IMR-90 (cell line): ENCODE results near the gene PLD3. TPM values are rescaled to one million over a fixed set of nuclear protein-coding genes. Genes with fewer than 3 reads are reported as not detected.

Experiments
- ATAC-seq: fragments of 200-7000 bp; cut with Tn5 transposase; 2 replicates; pipeline ENCODE4 v1.9.1; 2020; ENCODE audit warnings: low read depth, mild to moderate bottlenecking, moderate library complexity
- BruUV-seq: library from RNA; stranded (reverse); fragments of 400-500 nt; replicated peaks from 2 replicates; lab custom pipeline; 2021; lab: Mats Ljungman, UMichigan
- CTCF ChIA-PET: fragments of 300-600 bp; formaldehyde crosslinking; extraction: SDS; loops from one replicate; lab custom pipeline; 2021; ENCODE audit warnings: antibody characterized with exemption; lab: Yijun Ruan, JAX
- POLR2A ChIA-PET: fragments of 300-600 bp; sonication (Branson Sonifier 250); formaldehyde crosslinking; loops from one replicate; lab custom pipeline; 2022; ENCODE audit warnings: antibody characterized with exemption; ENCODE audit not compliant: unreplicated experiment; lab: Charles Lee
- DNase-seq: peaks from one replicate; pipeline ENCODE4 v3.0.0; 2013
- H2AFZ ChIP-seq: replicated peaks from 2 replicates; pipeline ENCODE3; 2013; ENCODE audit warnings: low read length, mild to moderate bottlenecking; ENCODE audit not compliant: poor library complexity
- H2AK5ac ChIP-seq: 2 replicates; pipeline ENCODE4 v1.6.1; 2013; ENCODE audit warnings: low read depth, low read length, inconsistent platforms
- H2AK9ac ChIP-seq: replicated peaks from 2 replicates; pipeline ENCODE3; 2013; ENCODE audit warnings: mild to moderate bottlenecking, low read depth, low read length, moderate library complexity; ENCODE audit not compliant: poor library complexity
- H2BK120ac ChIP-seq: 2 replicates; pipeline ENCODE4 v1.6.1; 2013; ENCODE audit warnings: low read depth, low read length, inconsistent platforms
- H2BK15ac ChIP-seq: 3 replicates; pipeline ENCODE4 v1.6.1; 2013; ENCODE audit warnings: low read depth, low read length, inconsistent platforms
- H2BK20ac ChIP-seq: 2 replicates; pipeline ENCODE4 v1.6.1; 2013; ENCODE audit warnings: low read depth, mild to moderate bottlenecking, inconsistent platforms, low read length, moderate library complexity
- H2BK5ac ChIP-seq: 2 replicates; pipeline ENCODE4 v1.6.1; 2013; ENCODE audit warnings: mild to moderate bottlenecking, low read depth, low read length, inconsistent platforms; ENCODE audit not compliant: poor library complexity, severe bottlenecking
- H3K14ac ChIP-seq: replicated peaks from 2 replicates; pipeline ENCODE4 v1.6.1; 2013; ENCODE audit warnings: low read depth, low read length, inconsistent platforms
- H3K18ac ChIP-seq: 2 replicates; pipeline ENCODE4 v1.6.1; 2013; ENCODE audit warnings: low read depth, low read length, control low read depth
- H3K23ac ChIP-seq: 2 replicates; pipeline ENCODE4 v1.6.1; 2013; ENCODE audit warnings: low read depth, low read length, inconsistent platforms
- H3K27ac ChIP-seq: 2 replicates; pipeline ENCODE4 v1.5.1; 2013; ENCODE audit warnings: mild to moderate bottlenecking, control low read depth, low read length; ENCODE audit not compliant: insufficient read depth
- H3K27me3 ChIP-seq: 2 replicates; pipeline ENCODE4 v1.6.1; 2013; ENCODE audit warnings: low read length; ENCODE audit not compliant: control insufficient read depth, insufficient read depth
- H3K36me3 ChIP-seq: 2 replicates; pipeline ENCODE4 v1.6.1; 2013; ENCODE audit warnings: low read length, mixed read lengths; ENCODE audit not compliant: control insufficient read depth, insufficient read depth
- H3K4ac ChIP-seq: 2 replicates; pipeline ENCODE4 v1.6.1; 2013; ENCODE audit warnings: low read depth, low read length, inconsistent platforms
- H3K4me1 ChIP-seq: 2 replicates; pipeline ENCODE4 v1.6.1; 2013; ENCODE audit warnings: low read length, mixed read lengths; ENCODE audit not compliant: control insufficient read depth, insufficient read depth
- H3K4me2 ChIP-seq: 2 replicates; pipeline ENCODE4 v1.6.1; 2013; ENCODE audit warnings: low read depth, mild to moderate bottlenecking, control low read depth, low read length, moderate library complexity
- H3K4me3 ChIP-seq: 2 replicates; pipeline ENCODE4 v1.5.1; 2013; ENCODE audit warnings: low read depth, mild to moderate bottlenecking, control low read depth, low read length, moderate library complexity; ENCODE audit not compliant: insufficient read depth
- H3K56ac ChIP-seq: 2 replicates; pipeline ENCODE4 v1.6.1; 2013; ENCODE audit warnings: low read length, inconsistent platforms; ENCODE audit not compliant: insufficient read depth; ENCODE audit errors: extremely low read depth
- H3K79me1 ChIP-seq, 2 experiments: 2 replicates each; pipeline ENCODE4 v1.6.1; 2013; ENCODE audit warnings: low read length in 2 of 2, inconsistent platforms in 1 of 2, low read depth in 1 of 2
- H3K9ac ChIP-seq: 2 replicates; pipeline ENCODE4 v1.6.1; 2013; ENCODE audit warnings: low read depth, low read length, control low read depth
- H3K9me1 ChIP-seq: 2 replicates; pipeline ENCODE4 v1.6.1; 2013; ENCODE audit warnings: low read length, inconsistent platforms; ENCODE audit not compliant: insufficient read depth
- H3K9me3 ChIP-seq: 2 replicates; pipeline ENCODE4 v1.6.1; 2013; ENCODE audit warnings: low read length; ENCODE audit not compliant: control insufficient read depth, insufficient read depth
- H4K20me1 ChIP-seq: 2 replicates; pipeline ENCODE4 v1.6.1; 2013; ENCODE audit warnings: low read length, inconsistent platforms; ENCODE audit not compliant: insufficient read depth
- H4K5ac ChIP-seq: 2 replicates; pipeline ENCODE4 v1.6.1; 2013; ENCODE audit warnings: mild to moderate bottlenecking, low read depth, low read length, control low read depth
- H4K8ac ChIP-seq, 2 experiments: 2 replicates each; pipeline ENCODE4 v1.6.1; 2013; ENCODE audit warnings: low read depth in 2 of 2, low read length in 2 of 2, control low read depth in 1 of 2, inconsistent platforms in 1 of 2
- H4K91ac ChIP-seq: 2 replicates; pipeline ENCODE4 v1.6.1; 2013; ENCODE audit warnings: low read depth, low read length, inconsistent platforms; ENCODE audit not compliant: insufficient read depth
- CHD1 ChIP-seq: IDR thresholded peaks from 2 replicates; pipeline ENCODE4 v1.6.1; 2012; ENCODE audit warnings: low read depth, low read length, improper control_type of control experiment
- CTCF ChIP-seq: conservative IDR thresholded peaks from 2 replicates; pipeline ENCODE4 v1.5.1; 2012; ENCODE audit warnings: mild to moderate bottlenecking, low read depth, low read length, improper control_type of control experiment
- MAFK ChIP-seq: IDR thresholded peaks from 2 replicates; pipeline ENCODE4 v1.6.1; 2012; ENCODE audit warnings: low read depth, low read length, improper control_type of control experiment
- MAZ ChIP-seq: IDR thresholded peaks from 2 replicates; pipeline ENCODE4 v1.6.1; 2012; ENCODE audit warnings: low read depth, mild to moderate bottlenecking, low read length, improper control_type of control experiment, moderate library complexity, borderline replicate concordance
- NFE2L2 ChIP-seq: fragments of 150-350 bp; IDR thresholded peaks from 2 replicates; pipeline ENCODE4 v1.6.1; 2016; ENCODE audit warnings: low read depth, mild to moderate bottlenecking, low read length
- POLR2A ChIP-seq: IDR thresholded peaks from 2 replicates; pipeline ENCODE4 v1.6.1; 2012; ENCODE audit warnings: mild to moderate bottlenecking, low read depth, low read length
- RCOR1 ChIP-seq: IDR thresholded peaks from 2 replicates; pipeline ENCODE4 v1.6.1; 2012; ENCODE audit warnings: mild to moderate bottlenecking, low read length, improper control_type of control experiment; ENCODE audit not compliant: insufficient replicate concordance
- RFX5 ChIP-seq: IDR thresholded peaks from 2 replicates; pipeline ENCODE4 v1.8.0; 2012; ENCODE audit warnings: low read depth, mild to moderate bottlenecking, low read length, moderate library complexity
- SMC3 ChIP-seq: fragments of 150-350 bp; IDR thresholded peaks from 2 replicates; pipeline ENCODE4 v1.6.1; 2016; ENCODE audit warnings: low read depth, mild to moderate bottlenecking, antibody characterized with exemption, low read length, moderate library complexity
- USF2 ChIP-seq: fragments of 150-350 bp; IDR thresholded peaks from 2 replicates; pipeline ENCODE4 v1.6.1; 2017; ENCODE audit warnings: mild to moderate bottlenecking, antibody characterized with exemption, low read length, low read depth
- WGBS, 2 experiments: methylation state at CpG; one replicate each; pipeline versions ENCODE4 v1.1.5 to v1.1.7; 2013; ENCODE audit warnings: missing lambda C conversion rate in 2 of 2; ENCODE audit not compliant: insufficient read length in 1 of 2; ENCODE audit errors: extremely low coverage in 2 of 2; 5-methylcytosine and 5-hydroxymethylcytosine counted together
- dilution Hi-C: fragments of 300-500 bp; cut with HindIII; formaldehyde crosslinking; loops from one replicate; pipeline ENCODE4 v1.14.3; 2018; ENCODE audit warnings: low sequenced_read_pairs; ENCODE audit not compliant: unreplicated experiment
- in situ Hi-C: fragments of 300-500 bp; cut with MboI; formaldehyde crosslinking; loops from 3 replicates; pipeline ENCODE4 v1.14.3; 2019; ENCODE audit warnings: low sequenced_read_pairs, inconsistent platforms, mixed read lengths
- intact Hi-C: fragments of 100-400 bp; cut with micrococcal nuclease; formaldehyde crosslinking; loops from 2 replicates; pipeline ENCODE4 v1.10.0; 2022
- polyA plus RNA-seq, 3 experiments: library from polyadenylated mRNA; depleted of rRNA; stranded (reverse); fragments of >200 nt; gene quantifications; 2 replicates each; pipeline ENCODE4 v1.2.3, GENCODE V29; 2012; ENCODE audit warnings: low replicate concordance in 1 of 3
- total RNA-seq: library from RNA; depleted of rRNA; stranded (reverse); fragments of >200 nt; gene quantifications from 2 replicates; pipeline ENCODE4 v1.2.3, GENCODE V29; 2012

The PLD3 gene
- total and polyA plus RNA-seq, 2 of the 4 experiments (the other 2 are of a cell fraction), result 117 to 665 TPM

GRCh38 chr19:40358773-40359172, 10.3 kb downstream of the PLD3 start:
- 0 out of 2 replicates have a peak, but pooled peaks cover 7% of the 10 kb centered on the region for H4K20me1 ChIP-seq
- H3K27ac ChIP-seq, result no peak overlapping the region
- no peak overlapping the region for H4K91ac ChIP-seq
- H3K18ac ChIP-seq, result no peak overlapping the region
- in situ Hi-C loops, result no loop called here
- no peak overlapping the region for H3K4me2 ChIP-seq
- H4K5ac ChIP-seq, result no peak overlapping the region
- dilution Hi-C loops, result no loop called here
- H2BK5ac ChIP-seq, result no peak overlapping the region
- H3K23ac ChIP-seq, result no peak overlapping the region
- intact Hi-C loops, result no loop called here
- no peaks in the 10 kb centered on the region for H3K27me3 ChIP-seq
- H2AK5ac ChIP-seq, result no peak overlapping the region
- H2AFZ ChIP-seq, result no peak overlapping the region
- H3K56ac ChIP-seq, result no peak overlapping the region
- H3K36me3 ChIP-seq, result peaks cover 5% of the 10 kb centered on the region; the same call in 1 of the 2 replicates
- H2BK15ac ChIP-seq, result no peak overlapping the region
- POLR2A ChIA-PET, result no interaction called here
- no TSS peak for BruUV-seq
- ATAC-seq (no peak), DNase-seq (no peak)
- TF ChIP-seq CTCF, result no peak
- no peak for TF ChIP-seq SMC3
- no peak for TF ChIP-seq MAFK
- TF ChIP-seq MAZ, result no peak
- no peak for TF ChIP-seq NFE2L2
- TF ChIP-seq CHD1, result no peak
- no peak for TF ChIP-seq USF2
- no peak for TF ChIP-seq POLR2A
- no peak for TF ChIP-seq RFX5
- no peak for TF ChIP-seq RCOR1
- no peak overlapping the region for H3K14ac ChIP-seq
- no peak overlapping the region for H3K4ac ChIP-seq
- H3K4me3 ChIP-seq, result no peak overlapping the region
- peaks cover 6% of the 10 kb centered on the region for H3K4me1 ChIP-seq
- no peak overlapping the region for H2BK120ac ChIP-seq
- no peaks in the 10 kb centered on the region for H3K9me3 ChIP-seq
- WGBS, 2 experiments, result no CpG with 5 or more reads among the region's 5 CpGs
- H3K9ac ChIP-seq, result no peak overlapping the region
- CTCF ChIA-PET, result no interaction called here
- H4K8ac ChIP-seq, result no peak overlapping the region
- H2AK9ac ChIP-seq, result no peak overlapping the region
- no peak overlapping the region for H2BK20ac ChIP-seq
- H3K9me1 ChIP-seq, result peaks cover 15% of the 10 kb centered on the region
- peaks cover 14 to 34% of the 10 kb centered on the region in 2 experiments for H3K79me1 ChIP-seq
